CD14-positive monocyte (primary cell): ENCODE results near the gene ATP6AP1. TPM values are rescaled to one million over a fixed set of nuclear protein-coding genes. Genes with fewer than 3 reads are reported as not detected.

Source experiments
- DNase-seq, 3 donors: peaks; one replicate each; pipeline ENCODE4 v3.0.0-alpha.2; 2011 to 2022
- H2AFZ ChIP-seq: 2 replicates; pipeline ENCODE4 v1.6.0; 2012; ENCODE audit warnings: mild to moderate bottlenecking, low read depth, low read length, inconsistent platforms; ENCODE audit not compliant: insufficient read depth, poor library complexity, severe bottlenecking
- H3K27ac ChIP-seq, 2 donors: 1 replicate in 1 of 2; 2 replicates in 1 of 2; pipeline ENCODE4 v1.5.1; 2012 to 2013; ENCODE audit warnings: low read length in 2 of 2, control low read depth in 1 of 2, inconsistent platforms in 1 of 2, low read depth in 1 of 2, mild to moderate bottlenecking in 1 of 2
- H3K27me3 ChIP-seq, 2 donors: one replicate each; pipeline versions ENCODE4 v1.6.0 to v1.6.1; 2011 to 2013; ENCODE audit warnings: low read length in 2 of 2; ENCODE audit not compliant: control insufficient read depth in 2 of 2, insufficient read depth in 2 of 2
- H3K36me3 ChIP-seq, 2 donors: replicated peaks in 1 of 2; 1 replicate in 1 of 2; 2 replicates in 1 of 2; pipeline versions ENCODE4 v1.5.1 to v1.6.1; 2012 to 2013; ENCODE audit warnings: low read length in 2 of 2, control low read depth in 1 of 2, inconsistent platforms in 1 of 2, mild to moderate bottlenecking in 1 of 2; ENCODE audit not compliant: insufficient read depth in 2 of 2, control insufficient read depth in 1 of 2
- H3K4me1 ChIP-seq, 2 donors: 1 replicate in 1 of 2; 2 replicates in 1 of 2; pipeline versions ENCODE4 v1.5.1 to v1.6.1; 2012 to 2013; ENCODE audit warnings: low read length in 2 of 2, control low read depth in 1 of 2, inconsistent platforms in 1 of 2, mild to moderate bottlenecking in 1 of 2, moderate library complexity in 1 of 2; ENCODE audit not compliant: insufficient read depth in 2 of 2, control insufficient read depth in 1 of 2
- H3K4me2 ChIP-seq: replicated peaks from 2 replicates; pipeline ENCODE3; 2012; ENCODE audit warnings: low read length, moderate library complexity, mild to moderate bottlenecking; ENCODE audit not compliant: poor library complexity, severe bottlenecking; ENCODE audit errors: extremely low read depth
- H3K4me3 ChIP-seq, 3 experiments: fragments of 200-600 bp in 1 of 3; sonication (generic) in 1 of 3; replicated peaks in 1 of 3; 1 replicate in 2 of 3; 2 replicates in 1 of 3; pipeline ENCODE4 v1.5.1; 2011 to 2013; ENCODE audit warnings: low read length in 3 of 3, mild to moderate bottlenecking in 3 of 3, control low read depth in 2 of 3, low read depth in 2 of 3, inconsistent platforms in 1 of 3, moderate library complexity in 1 of 3
- H3K79me2 ChIP-seq: 2 replicates; pipeline ENCODE4 v1.6.0; 2012; ENCODE audit warnings: mild to moderate bottlenecking, control low read depth, inconsistent platforms, low read length, moderate library complexity; ENCODE audit not compliant: insufficient read depth
- H3K9ac ChIP-seq: 2 replicates; pipeline ENCODE4 v1.6.0; 2017; ENCODE audit warnings: low read length, mild to moderate bottlenecking; ENCODE audit not compliant: insufficient read depth, poor library complexity, severe bottlenecking
- H3K9me3 ChIP-seq, 2 donors: replicated peaks in 1 of 2; 1 replicate in 1 of 2; 2 replicates in 1 of 2; pipeline versions ENCODE4 v1.5.1 to v1.6.1; 2012 to 2013; ENCODE audit warnings: low read length in 2 of 2, control low read depth in 1 of 2; ENCODE audit not compliant: control insufficient read depth in 1 of 2, insufficient read depth in 1 of 2
- H4K20me1 ChIP-seq: 2 replicates; pipeline ENCODE4 v1.6.0; 2012; ENCODE audit warnings: mild to moderate bottlenecking, low read length, control low read depth, moderate library complexity; ENCODE audit not compliant: insufficient read depth
- H3K27ac Mint-ChIP-seq, 7 donors: one replicate each; pipeline ENCODE4 v1.8.0; 2020; ENCODE audit warnings: mild to moderate bottlenecking in 7 of 7, mixed read lengths in 7 of 7, moderate library complexity in 6 of 7, inconsistent platforms in 2 of 7
- H3K27me3 Mint-ChIP-seq, 3 donors: one replicate each; pipeline ENCODE4 v1.8.0; 2021 to 2022; ENCODE audit warnings: low read depth in 3 of 3, mild to moderate bottlenecking in 3 of 3, mixed read lengths in 3 of 3, moderate library complexity in 3 of 3, inconsistent platforms in 1 of 3
- H3K36me3 Mint-ChIP-seq, 2 donors: one replicate each; pipeline ENCODE4 v1.8.0; 2020; ENCODE audit warnings: mixed read lengths in 2 of 2, inconsistent platforms in 1 of 2, mild to moderate bottlenecking in 1 of 2
- H3K4me1 Mint-ChIP-seq: one replicate; pipeline ENCODE4 v1.8.0; 2020; ENCODE audit warnings: mild to moderate bottlenecking, mixed read lengths
- H3K4me3 Mint-ChIP-seq, 2 donors: one replicate each; pipeline ENCODE4 v1.8.0; 2020; ENCODE audit warnings: mild to moderate bottlenecking in 2 of 2, mixed read lengths in 2 of 2, moderate library complexity in 1 of 2
- H3K9me3 Mint-ChIP-seq, 7 donors: one replicate each; pipeline ENCODE4 v1.8.0; 2020 to 2022; ENCODE audit warnings: mixed read lengths in 7 of 7, mild to moderate bottlenecking in 6 of 7, moderate library complexity in 6 of 7, inconsistent platforms in 2 of 7
- WGBS: methylation state at CpG from one replicate; pipeline ENCODE4 v1.1.5; 2013; ENCODE audit warnings: missing lambda C conversion rate; ENCODE audit not compliant: insufficient coverage; 5-methylcytosine and 5-hydroxymethylcytosine counted together
- intact Hi-C, 2 donors: fragments of 100-400 bp; cut with micrococcal nuclease; formaldehyde crosslinking; loops; one replicate each; pipeline versions ENCODE4 v1.15.0 to v1.15.1; 2023
- polyA plus RNA-seq, 3 donors: library from polyadenylated mRNA; depleted of rRNA in 1 of 3; unstranded in 2 of 3; stranded (reverse) in 1 of 3; fragments of 300-500 nt in 2 of 3; fragments of >200 nt in 1 of 3; fragmentation: Illumina TruSeq in 2 of 3; gene quantifications; 1 replicate in 2 of 3; 2 replicates in 1 of 3; pipeline ENCODE4 v1.2.3, GENCODE V29; 2012 to 2021
- TF ChIP-seq, protein P1 (sequence below): fragments of 200-600 bp; IDR thresholded peaks from one replicate; pipeline ENCODE4 v1.8.0; 2022; ENCODE audit warnings: antibody characterized with exemption, mild to moderate bottlenecking

The ATP6AP1 gene
- polyA plus RNA-seq, 3 donors: 116 to 178 (median 145) TPM

DNA sequence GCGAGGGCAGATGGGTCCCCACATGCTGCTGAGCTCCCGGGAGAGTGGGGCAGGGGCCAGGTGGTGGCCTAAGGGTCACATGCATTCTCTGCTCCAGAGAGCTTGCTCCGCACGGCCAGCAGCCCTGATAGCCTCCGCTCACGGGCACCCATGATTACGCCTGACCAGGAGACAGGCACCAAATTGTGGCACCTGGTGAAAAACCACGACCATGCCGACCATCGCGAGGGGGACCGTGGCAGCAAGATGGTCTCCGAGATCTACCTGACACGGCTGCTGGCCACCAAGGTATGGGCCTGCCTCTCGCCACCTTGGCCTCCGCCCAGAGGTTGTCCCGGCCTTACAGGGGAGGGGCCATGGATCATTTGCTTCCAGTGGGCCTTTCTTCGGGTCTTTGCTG is 41.4 kb downstream of the ATP6AP1 start:
- H3K27ac Mint-ChIP-seq: no peak overlapping the region
- 95% methylated on average over 13 of the region's 18 CpGs for whole genome bisulfite sequencing
- H3K9ac ChIP-seq: no peak overlapping the region
- H3K79me2 ChIP-seq: no peaks in the 10 kb centered on the region
- DNase-seq: no peak
- no peak overlapping the region for H3K4me2 ChIP-seq
- no peak overlapping the region for H3K27ac ChIP-seq
- no peaks in the 10 kb centered on the region for H3K27me3 ChIP-seq
- H3K4me3 ChIP-seq: no peak overlapping the region
- H4K20me1 ChIP-seq: no peaks in the 10 kb centered on the region
- H3K27me3 Mint-ChIP-seq: peaks cover 0 to 6% (median 2%) of the 10 kb centered on the region in 3 donors
- no peaks in the 10 kb centered on the region for H3K4me1 ChIP-seq
- peaks cover 0 to 4% of the 10 kb centered on the region in 2 donors for H3K9me3 ChIP-seq
- TF ChIP-seq, protein P1, sequence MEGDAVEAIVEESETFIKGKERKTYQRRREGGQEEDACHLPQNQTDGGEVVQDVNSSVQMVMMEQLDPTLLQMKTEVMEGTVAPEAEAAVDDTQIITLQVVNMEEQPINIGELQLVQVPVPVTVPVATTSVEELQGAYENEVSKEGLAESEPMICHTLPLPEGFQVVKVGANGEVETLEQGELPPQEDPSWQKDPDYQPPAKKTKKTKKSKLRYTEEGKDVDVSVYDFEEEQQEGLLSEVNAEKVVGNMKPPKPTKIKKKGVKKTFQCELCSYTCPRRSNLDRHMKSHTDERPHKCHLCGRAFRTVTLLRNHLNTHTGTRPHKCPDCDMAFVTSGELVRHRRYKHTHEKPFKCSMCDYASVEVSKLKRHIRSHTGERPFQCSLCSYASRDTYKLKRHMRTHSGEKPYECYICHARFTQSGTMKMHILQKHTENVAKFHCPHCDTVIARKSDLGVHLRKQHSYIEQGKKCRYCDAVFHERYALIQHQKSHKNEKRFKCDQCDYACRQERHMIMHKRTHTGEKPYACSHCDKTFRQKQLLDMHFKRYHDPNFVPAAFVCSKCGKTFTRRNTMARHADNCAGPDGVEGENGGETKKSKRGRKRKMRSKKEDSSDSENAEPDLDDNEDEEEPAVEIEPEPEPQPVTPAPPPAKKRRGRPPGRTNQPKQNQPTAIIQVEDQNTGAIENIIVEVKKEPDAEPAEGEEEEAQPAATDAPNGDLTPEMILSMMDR: no peak
- no peaks in the 10 kb centered on the region for H3K4me1 Mint-ChIP-seq
- H3K36me3 Mint-ChIP-seq: no peaks in the 10 kb centered on the region
- H2AFZ ChIP-seq: no peak overlapping the region
- H3K4me3 Mint-ChIP-seq: no peak overlapping the region
- intact Hi-C loops: no loop called here
- H3K9me3 Mint-ChIP-seq: peaks cover 0 to 7% (median 0%) of the 10 kb centered on the region in 7 donors
- no peaks in the 10 kb centered on the region for H3K36me3 ChIP-seq

DNA sequence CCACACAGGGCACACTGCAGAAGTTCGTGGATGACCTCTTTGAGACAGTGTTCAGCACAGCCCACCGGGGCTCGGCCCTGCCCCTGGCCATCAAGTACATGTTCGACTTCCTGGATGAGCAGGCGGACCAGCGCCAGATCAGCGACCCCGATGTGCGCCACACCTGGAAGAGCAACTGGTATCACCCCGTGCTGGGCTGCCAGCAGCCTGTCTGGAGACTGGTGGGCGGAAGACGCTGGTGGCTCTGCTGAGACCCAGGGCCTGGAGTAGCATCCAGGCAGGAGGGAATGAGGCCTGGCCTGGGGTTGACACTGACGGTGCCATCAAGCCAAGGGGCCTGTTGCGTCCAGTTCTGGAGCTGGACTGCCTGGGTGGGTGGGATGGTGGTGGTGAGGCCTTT is 42.0 kb downstream of the ATP6AP1 start:
- H3K4me1 ChIP-seq: no peaks in the 10 kb centered on the region
- no peak overlapping the region for H3K4me3 ChIP-seq
- no peak overlapping the region for H2AFZ ChIP-seq
- H3K27me3 ChIP-seq: no peaks in the 10 kb centered on the region
- no peak overlapping the region for H3K4me2 ChIP-seq
- DNase-seq: no peak
- H3K9me3 ChIP-seq: peaks cover 0 to 4% of the 10 kb centered on the region in 2 donors
- Mint-ChIP-seq H3K4me1 (no peaks in the 10 kb centered on the region), H3K4me3 (no peak overlapping the region), H3K9me3 (peaks cover 0 to 7% (median 0%) of the 10 kb centered on the region in 7 donors), H3K27ac (peak overlapping the region in 1 of 7 donors; percentile 5), H3K36me3 (no peaks in the 10 kb centered on the region), H3K27me3 (peaks cover 0 to 5% (median 2%) of the 10 kb centered on the region in 3 donors)
- no peak overlapping the region for H3K9ac ChIP-seq
- TF ChIP-seq, protein P1: no peak
- no peaks in the 10 kb centered on the region for H4K20me1 ChIP-seq
- WGBS: 96% methylated on average over 11 of the region's 14 CpGs
- no peaks in the 10 kb centered on the region for H3K36me3 ChIP-seq
- intact Hi-C loops: no loop called here
- H3K79me2 ChIP-seq: no peaks in the 10 kb centered on the region
- H3K27ac ChIP-seq: no peak overlapping the region
